ENCODE results near the gene MYF5.
A peak's percentile ranks its signal among the peaks of the same experiment; 100 is the strongest.

Gene MYF5

GRCh38 chr12:80715713-80716249, 931 bp upstream of the MYF5 start:
- Histone ChIP-seq H3K4me1 (ENCODE audit: control insufficient read depth, insufficient read depth, low read length, unreplicated experiment) (no peaks in the 10 kb centered on the region), H3K27ac (ENCODE audit: low read depth, low read length) (no peak overlapping the region), H3K4me3 (ENCODE audit: low read depth, low read length) (no peak overlapping the region), H3K79me2 (ENCODE audit: control insufficient read depth, insufficient read depth, low read length, unreplicated experiment) (no peaks in the 10 kb centered on the region), H3K36me3 (ENCODE audit: insufficient read depth, low read length) (no peaks in the 10 kb centered on the region), H2AFZ (ENCODE audit: low read length, unreplicated experiment) (no peak overlapping the region), H3K27me3 (ENCODE audit: insufficient read depth, low read length) (no peaks in the 10 kb centered on the region)

- H3K4me3 ChIP-seq (ENCODE audit: low read depth, low read length) = no peak overlapping the region
- no peaks in the 10 kb centered on the region for H3K36me3 ChIP-seq (ENCODE audit: insufficient read depth, low read length)
- H3K27me3 ChIP-seq (ENCODE audit: insufficient read depth, low read length) = no peaks in the 10 kb centered on the region
Measured at GRCh38 chr12:80717856-80718255, 1.1 kb downstream of the MYF5 start.

GRCh38 chr12:80720516-80720915, 3.8 kb downstream of the MYF5 start:
- H3K4me3 ChIP-seq (ENCODE audit: low read depth, low read length) = no peak overlapping the region
- no peaks in the 10 kb centered on the region for H3K27me3 ChIP-seq (ENCODE audit: insufficient read depth, low read length)
- no peaks in the 10 kb centered on the region for H3K79me2 ChIP-seq (ENCODE audit: control insufficient read depth, insufficient read depth, low read length, unreplicated experiment)
- H3K27ac ChIP-seq (ENCODE audit: low read depth, low read length) = no peak overlapping the region
- H2AFZ ChIP-seq (ENCODE audit: low read length, unreplicated experiment) = no peak overlapping the region
- H3K36me3 ChIP-seq (ENCODE audit: insufficient read depth, low read length) = no peaks in the 10 kb centered on the region
- no peaks in the 10 kb centered on the region for H3K4me1 ChIP-seq (ENCODE audit: control insufficient read depth, insufficient read depth, low read length, unreplicated experiment)

More at GRCh38 chr12:80717856-80718255, 1.1 kb downstream of the MYF5 start:
- no peak overlapping the region for H3K27ac ChIP-seq (ENCODE audit: low read depth, low read length)
- H3K4me1 ChIP-seq (ENCODE audit: control insufficient read depth, insufficient read depth, low read length, unreplicated experiment) = no peaks in the 10 kb centered on the region
- H2AFZ ChIP-seq (ENCODE audit: low read length, unreplicated experiment) = no peak overlapping the region
- no peaks in the 10 kb centered on the region for H3K79me2 ChIP-seq (ENCODE audit: control insufficient read depth, insufficient read depth, low read length, unreplicated experiment)

- Histone ChIP-seq H3K27me3 (ENCODE audit: insufficient read depth, low read length) (no peaks in the 10 kb centered on the region), H3K4me3 (ENCODE audit: low read depth, low read length) (no peak overlapping the region), H3K27ac (ENCODE audit: low read depth, low read length) (no peak overlapping the region), H3K4me1 (ENCODE audit: control insufficient read depth, insufficient read depth, low read length, unreplicated experiment) (no peaks in the 10 kb centered on the region), H3K79me2 (ENCODE audit: control insufficient read depth, insufficient read depth, low read length, unreplicated experiment) (no peaks in the 10 kb centered on the region), H2AFZ (ENCODE audit: low read length, unreplicated experiment) (no peak overlapping the region), H3K36me3 (ENCODE audit: insufficient read depth, low read length) (no peaks in the 10 kb centered on the region)
Measured at GRCh38 chr12:80721326-80721725, 4.6 kb downstream of the MYF5 start.

DNA sequence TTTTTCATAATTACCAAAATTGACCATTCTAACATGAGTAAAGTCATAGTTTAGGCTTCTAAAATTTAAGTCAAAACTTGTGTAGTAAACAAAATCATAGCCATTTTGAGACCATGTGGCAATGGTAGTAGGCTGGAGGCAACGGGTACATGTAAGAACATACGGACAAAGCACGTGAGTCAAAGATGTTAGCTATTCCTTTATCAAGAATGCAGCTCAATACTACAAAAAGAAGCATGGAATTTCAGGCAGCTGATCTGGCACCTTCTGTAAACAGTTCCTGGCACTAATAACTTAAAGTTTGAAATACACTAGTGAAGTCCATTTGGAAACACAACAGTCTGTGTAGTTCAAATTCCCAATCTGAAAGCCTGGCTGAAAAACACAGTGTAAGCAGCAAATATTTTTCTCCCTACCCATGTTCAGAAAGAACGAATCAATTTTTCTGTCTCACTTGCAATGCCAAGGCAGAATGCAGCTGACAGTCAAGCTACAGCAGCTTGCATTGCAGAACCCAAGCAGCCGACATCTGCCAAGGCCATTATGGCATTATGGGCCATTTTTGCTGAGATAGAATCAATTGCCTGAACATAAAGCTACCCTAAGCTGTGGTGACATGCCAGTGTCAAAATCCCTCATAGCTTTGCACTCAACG, 29.3 kb downstream of the MYF5 start:
- Histone ChIP-seq H2AFZ (ENCODE audit: low read length, unreplicated experiment) (no peak overlapping the region), H3K4me1 (ENCODE audit: control insufficient read depth, insufficient read depth, low read length, unreplicated experiment) (no peaks in the 10 kb centered on the region), H3K79me2 (ENCODE audit: control insufficient read depth, insufficient read depth, low read length, unreplicated experiment) (no peaks in the 10 kb centered on the region), H3K36me3 (ENCODE audit: insufficient read depth, low read length) (no peaks in the 10 kb centered on the region), H3K4me3 (ENCODE audit: low read depth, low read length) (no peak overlapping the region), H3K27ac (ENCODE audit: low read depth, low read length) (no peak overlapping the region), H3K27me3 (ENCODE audit: insufficient read depth, low read length) (no peaks in the 10 kb centered on the region)

DNA sequence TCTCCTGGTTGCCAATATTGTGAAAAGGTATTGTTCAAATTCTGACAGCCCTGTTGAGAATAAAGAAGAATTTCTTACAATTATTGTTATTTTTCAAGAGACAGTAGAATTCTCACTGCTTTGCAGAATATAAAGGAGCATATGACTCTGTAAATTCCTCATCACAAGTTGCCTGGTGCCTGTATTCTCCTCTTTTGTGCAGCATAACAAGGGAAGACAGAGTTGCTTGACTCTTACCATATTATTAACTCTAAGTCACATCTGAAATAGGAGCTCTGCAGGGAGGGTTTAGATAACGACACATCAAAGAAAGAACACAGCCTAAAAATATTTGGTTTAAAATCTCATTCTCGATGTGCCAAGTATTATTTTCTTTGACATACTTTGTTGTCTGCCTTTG, 31.1 kb downstream of the MYF5 start:
- no peaks in the 10 kb centered on the region for H3K4me1 ChIP-seq (ENCODE audit: control insufficient read depth, insufficient read depth, low read length, unreplicated experiment)
- H3K36me3 ChIP-seq (ENCODE audit: insufficient read depth, low read length) = no peaks in the 10 kb centered on the region
- H3K27ac ChIP-seq (ENCODE audit: low read depth, low read length) = no peak overlapping the region
- no peaks in the 10 kb centered on the region for H3K27me3 ChIP-seq (ENCODE audit: insufficient read depth, low read length)
- no peak overlapping the region for H2AFZ ChIP-seq (ENCODE audit: low read length, unreplicated experiment)
- H3K4me3 ChIP-seq (ENCODE audit: low read depth, low read length) = no peak overlapping the region
- no peaks in the 10 kb centered on the region for H3K79me2 ChIP-seq (ENCODE audit: control insufficient read depth, insufficient read depth, low read length, unreplicated experiment)

DNA sequence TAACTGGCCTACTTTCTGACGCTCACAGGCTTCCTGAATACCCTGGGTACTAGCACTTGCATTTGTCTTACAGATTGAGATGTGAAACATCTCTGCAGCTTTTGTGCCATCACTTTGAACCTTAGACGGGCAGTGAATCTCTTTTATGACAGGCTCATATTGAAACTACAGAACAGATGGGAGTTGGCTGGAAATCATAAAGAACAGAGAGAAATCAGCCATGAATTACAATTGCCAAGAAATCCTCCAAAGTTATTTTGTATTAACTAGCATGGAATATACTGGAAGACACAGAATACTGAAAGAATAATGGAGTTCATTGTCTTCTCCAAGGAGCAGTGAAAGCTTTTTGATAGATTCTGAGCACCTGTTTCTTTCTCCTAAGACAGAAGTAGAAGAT, 32.7 kb downstream of the MYF5 start:
- H3K4me3 ChIP-seq (ENCODE audit: low read depth, low read length) = no peak overlapping the region
- H3K4me1 ChIP-seq (ENCODE audit: control insufficient read depth, insufficient read depth, low read length, unreplicated experiment) = no peaks in the 10 kb centered on the region
- H2AFZ ChIP-seq (ENCODE audit: low read length, unreplicated experiment) = no peak overlapping the region
- H3K36me3 ChIP-seq (ENCODE audit: insufficient read depth, low read length) = no peaks in the 10 kb centered on the region
- H3K79me2 ChIP-seq (ENCODE audit: control insufficient read depth, insufficient read depth, low read length, unreplicated experiment) = no peaks in the 10 kb centered on the region
- no peak overlapping the region for H3K27ac ChIP-seq (ENCODE audit: low read depth, low read length)
- H3K27me3 ChIP-seq (ENCODE audit: insufficient read depth, low read length) = no peaks in the 10 kb centered on the region

- H3K79me2 ChIP-seq (ENCODE audit: control insufficient read depth, insufficient read depth, low read length, unreplicated experiment) = no peaks in the 10 kb centered on the region
- peaks cover 10% of the 10 kb centered on the region for H3K4me1 ChIP-seq (ENCODE audit: control insufficient read depth, insufficient read depth, low read length, unreplicated experiment)
- H3K4me3 ChIP-seq (ENCODE audit: low read depth, low read length) = no peak overlapping the region
- no peak overlapping the region for H2AFZ ChIP-seq (ENCODE audit: low read length, unreplicated experiment)
- H3K27me3 ChIP-seq (ENCODE audit: insufficient read depth, low read length) = no peaks in the 10 kb centered on the region
- H3K36me3 ChIP-seq (ENCODE audit: insufficient read depth, low read length) = no peaks in the 10 kb centered on the region
- H3K27ac ChIP-seq (ENCODE audit: low read depth, low read length) = no peak overlapping the region
Measured at GRCh38 chr12:80752464-80752863, 35.8 kb downstream of the MYF5 start.

GRCh38 chr12:80754274-80754673, 37.6 kb downstream of the MYF5 start:
- H3K36me3 ChIP-seq (ENCODE audit: insufficient read depth, low read length) = no peaks in the 10 kb centered on the region
- H3K79me2 ChIP-seq (ENCODE audit: control insufficient read depth, insufficient read depth, low read length, unreplicated experiment) = no peaks in the 10 kb centered on the region
- no peak overlapping the region for H2AFZ ChIP-seq (ENCODE audit: low read length, unreplicated experiment)
- peaks cover 15% of the 10 kb centered on the region for H3K4me1 ChIP-seq (ENCODE audit: control insufficient read depth, insufficient read depth, low read length, unreplicated experiment)
- H3K4me3 ChIP-seq (ENCODE audit: low read depth, low read length) = no peak overlapping the region
- no peak overlapping the region for H3K27ac ChIP-seq (ENCODE audit: low read depth, low read length)
- H3K27me3 ChIP-seq (ENCODE audit: insufficient read depth, low read length) = no peaks in the 10 kb centered on the region

DNA sequence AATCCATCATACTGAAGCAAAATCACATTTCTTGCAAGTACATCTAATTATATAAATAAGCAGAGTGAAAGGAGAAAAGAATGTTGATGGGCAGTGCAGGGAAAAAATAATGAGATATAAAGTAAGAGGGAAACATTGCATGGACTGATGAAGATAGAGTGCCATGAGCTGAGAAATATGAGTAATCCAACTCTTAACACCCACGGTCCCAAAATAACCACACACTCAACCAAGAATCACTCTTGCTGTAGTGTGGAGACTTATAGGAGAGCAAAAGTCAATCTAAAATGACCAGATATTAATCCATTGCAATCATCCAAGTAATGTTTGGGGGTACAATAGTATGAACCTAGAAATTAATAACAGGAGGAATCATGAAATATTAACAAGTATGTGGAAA, 40.2 kb downstream of the MYF5 start:
- Histone ChIP-seq H3K27me3 (ENCODE audit: insufficient read depth, low read length) (no peaks in the 10 kb centered on the region), H2AFZ (ENCODE audit: low read length, unreplicated experiment) (peak overlapping the region; percentile 71), H3K36me3 (ENCODE audit: insufficient read depth, low read length) (no peaks in the 10 kb centered on the region), H3K27ac (ENCODE audit: low read depth, low read length) (no peak overlapping the region), H3K4me1 (ENCODE audit: control insufficient read depth, insufficient read depth, low read length, unreplicated experiment) (peaks cover 15% of the 10 kb centered on the region), H3K4me3 (ENCODE audit: low read depth, low read length) (no peak overlapping the region), H3K79me2 (ENCODE audit: control insufficient read depth, insufficient read depth, low read length, unreplicated experiment) (no peaks in the 10 kb centered on the region)

GRCh38 chr12:80761838-80762237, 45.1 kb downstream of the MYF5 start:
- peaks cover 14% of the 10 kb centered on the region for H3K4me1 ChIP-seq (ENCODE audit: control insufficient read depth, insufficient read depth, low read length, unreplicated experiment)
- no peak overlapping the region for H3K4me3 ChIP-seq (ENCODE audit: low read depth, low read length)
- no peaks in the 10 kb centered on the region for H3K36me3 ChIP-seq (ENCODE audit: insufficient read depth, low read length)
- no peaks in the 10 kb centered on the region for H3K79me2 ChIP-seq (ENCODE audit: control insufficient read depth, insufficient read depth, low read length, unreplicated experiment)
- H2AFZ ChIP-seq (ENCODE audit: low read length, unreplicated experiment) = no peak overlapping the region
- no peaks in the 10 kb centered on the region for H3K27me3 ChIP-seq (ENCODE audit: insufficient read depth, low read length)
- H3K27ac ChIP-seq (ENCODE audit: low read depth, low read length) = no peak overlapping the region

Data from ACC112 (cell line).